Ascending aorta (tissue), 2 donors: ENCODE data around the gene NUMBL. TPM values are rescaled to one million over a fixed set of nuclear protein-coding genes. Genes with fewer than 3 reads are reported as not detected.

Source experiments
- DNase-seq, 2 donors: peaks; one replicate each; pipeline ENCODE4 v3.0.0-alpha.2; 2019; ENCODE audit warnings: low spot score in 2 of 2
- H3K27ac ChIP-seq, 2 donors: fragments of 200-600 bp; sonication (generic); one replicate each; pipeline ENCODE4 v1.5.1; 2016 to 2017; ENCODE audit warnings: mild to moderate bottlenecking in 1 of 2
- H3K27me3 ChIP-seq: fragments of 200-600 bp; sonication (generic); one replicate; pipeline ENCODE4 v1.5.1; 2017
- H3K36me3 ChIP-seq, 2 donors: fragments of 200-600 bp; sonication (generic); one replicate each; pipeline ENCODE4 v1.5.1; 2016
- H3K4me1 ChIP-seq, 2 donors: fragments of 200-600 bp; sonication (generic); one replicate each; pipeline ENCODE4 v1.5.1; 2016 to 2017; ENCODE audit warnings: mild to moderate bottlenecking in 1 of 2
- H3K4me3 ChIP-seq, 2 donors: fragments of 200-600 bp; sonication (generic); one replicate each; pipeline ENCODE4 v1.5.1; 2016 to 2017; ENCODE audit warnings: mild to moderate bottlenecking in 1 of 2
- H3K9me3 ChIP-seq, 2 donors: fragments of 200-600 bp; sonication (generic); one replicate each; pipeline ENCODE4 v1.5.1; 2016
- intact Hi-C: fragments of 100-400 bp; cut with DNase I; formaldehyde crosslinking; loops from one replicate; pipeline ENCODE4 v1.15.1; 2023
- total RNA-seq: library from RNA; depleted of rRNA; stranded (reverse); fragments of >200 nt; gene quantifications from one replicate; pipeline ENCODE4 v1.1.0, GENCODE V29; 2016
- TF ChIP-seq, protein P1 (sequence below), 3 experiments: fragments of 200-600 bp in 2 of 3; fragments of 450-650 bp in 1 of 3; sonication (generic) in 2 of 3; IDR thresholded peaks; one replicate each; pipeline ENCODE4 v1.5.1; 2016 to 2019; ENCODE audit warnings: antibody characterized with exemption in 3 of 3, mild to moderate bottlenecking in 1 of 3, moderate library complexity in 1 of 3

Gene NUMBL
- total RNA-seq, 1 donor from 2014 or later = 360 TPM

DNA sequence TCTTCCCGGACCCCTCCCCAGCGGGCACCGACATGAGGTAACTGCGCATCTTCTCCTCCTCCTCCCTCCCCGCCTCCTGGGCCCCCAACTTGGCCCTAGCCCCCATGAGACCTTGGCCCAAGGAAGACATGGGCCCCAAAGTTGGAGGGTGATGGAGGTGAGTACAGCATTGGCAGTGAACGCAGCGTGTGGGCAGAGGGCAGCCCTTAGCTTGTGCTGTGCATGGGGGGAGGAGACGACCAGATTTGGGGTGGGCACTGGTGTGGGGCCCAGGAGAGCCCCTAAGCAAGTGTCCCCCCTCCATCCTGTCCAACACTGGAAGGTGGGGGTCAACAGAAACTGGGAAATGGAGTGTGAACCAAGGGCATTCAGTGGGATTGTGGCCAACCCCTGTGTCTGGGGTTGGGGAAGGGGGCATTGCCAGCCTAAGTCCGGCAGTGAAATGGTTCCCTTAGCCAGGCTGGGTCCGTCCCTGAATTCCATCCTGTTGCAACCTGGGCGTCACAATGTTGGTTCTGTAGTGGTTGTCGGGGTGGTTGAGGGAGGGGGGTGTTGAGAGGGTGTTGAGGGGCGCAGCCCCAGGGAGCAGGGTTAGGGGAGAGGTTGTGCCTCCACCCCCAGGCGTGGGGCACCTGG is 23.5 kb downstream of the NUMBL start:
- intact Hi-C loops = loop anchor here (10.0 kb wide), 1 partner anchor 598 kb away; the partner anchor contains the start of gene HNRNPUL1
- Histone ChIP-seq H3K36me3 (peaks cover 45 to 52% of the 10 kb centered on the region in 2 donors), H3K4me1 (peaks cover 3 to 13% of the 10 kb centered on the region in 2 donors), H3K27me3 (no peaks in the 10 kb centered on the region), H3K9me3 (no peaks in the 10 kb centered on the region), H3K27ac (peak overlapping the region; percentile 65 to 69), H3K4me3 (no peak overlapping the region)
- TF ChIP-seq, protein P1, sequence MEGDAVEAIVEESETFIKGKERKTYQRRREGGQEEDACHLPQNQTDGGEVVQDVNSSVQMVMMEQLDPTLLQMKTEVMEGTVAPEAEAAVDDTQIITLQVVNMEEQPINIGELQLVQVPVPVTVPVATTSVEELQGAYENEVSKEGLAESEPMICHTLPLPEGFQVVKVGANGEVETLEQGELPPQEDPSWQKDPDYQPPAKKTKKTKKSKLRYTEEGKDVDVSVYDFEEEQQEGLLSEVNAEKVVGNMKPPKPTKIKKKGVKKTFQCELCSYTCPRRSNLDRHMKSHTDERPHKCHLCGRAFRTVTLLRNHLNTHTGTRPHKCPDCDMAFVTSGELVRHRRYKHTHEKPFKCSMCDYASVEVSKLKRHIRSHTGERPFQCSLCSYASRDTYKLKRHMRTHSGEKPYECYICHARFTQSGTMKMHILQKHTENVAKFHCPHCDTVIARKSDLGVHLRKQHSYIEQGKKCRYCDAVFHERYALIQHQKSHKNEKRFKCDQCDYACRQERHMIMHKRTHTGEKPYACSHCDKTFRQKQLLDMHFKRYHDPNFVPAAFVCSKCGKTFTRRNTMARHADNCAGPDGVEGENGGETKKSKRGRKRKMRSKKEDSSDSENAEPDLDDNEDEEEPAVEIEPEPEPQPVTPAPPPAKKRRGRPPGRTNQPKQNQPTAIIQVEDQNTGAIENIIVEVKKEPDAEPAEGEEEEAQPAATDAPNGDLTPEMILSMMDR (IDR thresholded peaks at IDR 0.05) = no peak
- no peak for DNase-seq

DNA sequence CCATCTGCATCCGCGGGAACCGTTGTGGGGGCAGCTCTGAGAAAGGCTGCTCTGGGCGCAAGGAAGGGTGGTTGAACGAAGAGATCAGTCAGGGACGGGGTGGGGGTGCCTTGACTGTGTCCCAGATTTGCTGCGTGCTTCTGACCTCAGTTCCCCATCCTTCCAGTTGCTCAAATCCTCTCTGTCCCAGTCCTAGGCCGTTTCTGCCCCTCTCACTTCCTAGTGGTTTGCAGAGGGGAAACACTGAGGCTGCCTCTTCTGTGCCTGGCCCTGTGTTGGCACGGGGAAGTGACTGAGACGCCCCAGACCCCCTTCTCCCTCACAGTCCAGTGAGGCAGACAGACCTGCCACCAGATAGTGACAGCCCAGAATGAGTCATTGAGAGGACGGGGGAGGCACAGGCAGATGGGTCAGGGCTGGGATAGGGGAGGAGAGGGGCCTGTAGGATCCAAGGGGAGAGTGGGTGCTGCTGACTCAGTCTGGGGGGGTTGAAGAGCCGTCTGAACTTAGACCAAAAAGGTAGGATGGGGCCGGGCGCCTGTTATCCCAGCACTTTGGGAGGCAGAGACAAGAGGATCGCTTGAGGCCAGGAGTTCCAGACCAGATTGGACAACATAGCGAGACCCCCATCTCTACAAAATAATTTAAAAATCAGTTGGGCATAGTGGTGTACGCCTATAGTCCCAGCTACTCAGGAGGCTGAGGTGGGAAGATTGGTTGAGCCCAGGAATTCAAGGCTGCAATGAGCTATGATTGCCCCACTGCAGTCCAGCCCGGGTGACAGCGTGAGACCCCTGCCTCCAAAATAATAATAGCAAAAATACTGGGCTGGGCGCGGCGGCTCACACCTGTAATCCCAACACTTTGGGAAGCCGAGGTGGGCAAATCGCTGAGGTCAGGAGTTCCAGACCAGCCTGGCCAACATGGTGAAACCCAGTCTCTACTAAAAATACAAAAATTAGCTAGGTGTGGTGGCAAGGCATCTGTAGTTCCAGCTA is 26.5 kb downstream of the NUMBL start:
- Histone ChIP-seq H3K36me3 (peaks cover 15 to 23% of the 10 kb centered on the region in 2 donors), H3K9me3 (no peaks in the 10 kb centered on the region), H3K27me3 (no peaks in the 10 kb centered on the region), H3K4me3 (peak overlapping the region; percentile 64 to 77), H3K27ac (peak overlapping the region; percentile 80 to 84), H3K4me1 (peaks cover 3 to 13% of the 10 kb centered on the region in 2 donors)
- TF ChIP-seq, protein P1 (IDR thresholded peaks at IDR 0.05) = no peak
- no peak for DNase-seq
- intact Hi-C loops = loop anchor here (1.0 to 10.0 kb wide), 7 partner anchors 26 to 601 kb away; partner anchors contain the start of genes ACTMAP, COQ8B, EGLN2 and HNRNPUL1

DNA sequence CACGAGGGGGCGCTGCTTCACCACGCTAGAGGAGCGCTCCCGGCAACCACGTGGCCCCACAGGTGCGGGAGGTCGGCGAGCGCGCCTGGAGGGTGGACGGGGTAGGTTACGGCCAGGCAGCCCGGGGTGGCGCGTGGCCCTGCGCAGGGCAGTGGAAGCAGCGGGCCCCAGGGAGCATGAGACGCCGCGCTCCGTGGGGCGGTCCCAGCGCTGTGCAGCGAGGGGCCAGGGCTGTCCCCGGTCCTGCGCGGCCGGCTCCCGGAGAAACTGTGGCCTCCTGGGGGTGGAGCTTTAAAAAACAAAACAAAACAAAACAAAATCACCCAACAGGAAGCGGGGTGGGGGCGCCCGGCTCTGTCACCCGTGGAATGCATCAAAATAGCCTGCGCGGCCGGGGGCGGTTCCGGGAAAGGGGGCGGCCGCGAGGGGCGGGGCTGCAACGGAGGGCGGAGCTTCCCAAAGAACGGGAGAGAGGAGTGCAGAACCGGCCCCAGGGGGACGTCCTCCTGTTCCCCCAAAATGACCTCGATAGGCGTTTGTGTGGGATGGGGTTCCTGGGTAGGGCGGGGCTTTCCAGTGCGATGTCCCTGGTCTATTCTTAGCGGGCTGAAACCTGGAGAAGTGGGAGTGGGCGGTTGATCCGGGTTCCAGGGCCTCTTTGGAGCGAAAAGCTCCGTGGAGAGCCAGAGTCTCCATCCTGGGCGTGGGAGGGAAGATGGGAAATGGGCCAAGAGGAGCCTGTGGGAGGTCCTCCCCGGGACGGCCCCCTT is 27.3 kb downstream of the NUMBL start:
- Histone ChIP-seq H3K27ac (peak overlapping the region; percentile 80 to 84), H3K27me3 (no peaks in the 10 kb centered on the region), H3K4me1 (peaks cover 3 to 13% of the 10 kb centered on the region in 2 donors), H3K4me3 (peak overlapping the region; percentile 64 to 77), H3K36me3 (peaks cover 11 to 15% of the 10 kb centered on the region in 2 donors), H3K9me3 (no peaks in the 10 kb centered on the region)
- TF ChIP-seq, protein P1 (IDR thresholded peaks at IDR 0.05) = peak in 2 of 3 experiments; percentile 99 to 100
- intact Hi-C loops = loop anchor here (1.0 to 10.0 kb wide), 8 partner anchors 27 to 602 kb away; partner anchors contain the start of genes ACTMAP, COQ8B, EGLN2 and HNRNPUL1
- DNase-seq = peak; percentile 40 to 95

DNA sequence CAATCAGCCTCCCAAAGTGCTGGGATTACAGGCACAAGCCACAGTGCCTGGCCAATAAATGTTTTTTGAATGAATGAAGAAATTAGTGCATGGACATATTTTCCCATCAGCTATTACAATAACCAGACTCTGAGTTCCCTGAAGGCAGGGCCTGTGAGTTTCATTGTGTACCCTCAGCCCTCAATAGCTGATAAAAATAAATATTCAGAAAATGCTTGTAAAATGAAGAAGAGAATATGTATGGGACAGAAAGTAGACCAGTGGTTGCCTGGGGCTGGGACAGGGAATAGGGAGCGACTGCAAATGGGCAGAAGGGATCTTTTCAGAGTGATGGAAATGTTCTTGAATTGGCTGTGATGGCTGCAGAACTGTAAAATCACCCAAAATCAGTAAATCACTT is 28.8 kb downstream of the NUMBL start:
- Histone ChIP-seq H3K27me3 (no peaks in the 10 kb centered on the region), H3K36me3 (no peaks in the 10 kb centered on the region), H3K27ac (no peak overlapping the region), H3K4me1 (peaks cover 3 to 13% of the 10 kb centered on the region in 2 donors), H3K9me3 (no peaks in the 10 kb centered on the region), H3K4me3 (no peak overlapping the region)
- no peak for DNase-seq
- TF ChIP-seq, protein P1 (IDR thresholded peaks at IDR 0.05) = no peak
- intact Hi-C loops = loop anchor here (1.0 to 10.0 kb wide), 5 partner anchors 136 to 603 kb away; partner anchors contain the start of genes EGLN2 and HNRNPUL1

DNA sequence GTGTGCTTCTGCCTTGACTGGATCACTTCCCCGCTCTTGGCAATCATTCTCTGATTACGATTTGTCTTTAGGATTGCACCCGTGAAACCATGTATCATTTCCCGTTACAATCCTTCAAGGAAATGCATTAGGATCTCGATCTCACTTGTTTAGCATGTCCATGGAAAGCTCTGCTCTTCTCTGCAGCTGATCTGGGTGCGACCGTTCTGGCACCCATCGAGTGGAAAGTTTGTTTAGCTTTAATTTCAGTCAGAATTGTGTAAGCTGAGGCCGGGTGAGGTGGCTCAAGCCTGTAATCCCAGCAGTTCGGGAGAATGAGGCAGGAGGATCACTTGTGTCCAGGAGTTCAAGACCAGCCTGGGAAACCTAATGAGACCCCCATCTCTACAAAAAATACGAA is 30.9 kb downstream of the NUMBL start:
- Histone ChIP-seq H3K27me3 (no peaks in the 10 kb centered on the region), H3K27ac (no peak overlapping the region), H3K36me3 (no peaks in the 10 kb centered on the region), H3K4me3 (no peak overlapping the region), H3K9me3 (no peaks in the 10 kb centered on the region), H3K4me1 (peaks cover 3 to 13% of the 10 kb centered on the region in 2 donors)
- no peak for DNase-seq
- intact Hi-C loops = no loop called here
- TF ChIP-seq, protein P1 (IDR thresholded peaks at IDR 0.05) = no peak
